Neural progenitor cell (in vitro differentiated cells): ENCODE measurements around the gene ZSWIM6. TPM values are rescaled to one million over a fixed set of nuclear protein-coding genes. Genes with fewer than 3 reads are reported as not detected.

ENCODE experiments used
- DNase-seq: peaks from one replicate; pipeline ENCODE4 v3.0.0-alpha.2; 2016; ENCODE audit warnings: low spot score
- H2AFZ ChIP-seq: fragments of 200-600 bp; sonication (generic); replicated peaks from 2 replicates; pipeline ENCODE4 v1.6.1; 2016; ENCODE audit warnings: antibody characterized with exemption
- H3F3A ChIP-seq: fragments of 200-600 bp; sonication (generic); 2 replicates; pipeline ENCODE4 v1.6.1; 2016; ENCODE audit warnings: antibody characterized with exemption, low read depth
- H3K27ac ChIP-seq: fragments of 200-600 bp; sonication (generic); 2 replicates; pipeline ENCODE4 v1.5.1; 2016; ENCODE audit warnings: mild to moderate bottlenecking
- H3K27me3 ChIP-seq: fragments of 200-600 bp; sonication (generic); 2 replicates; pipeline ENCODE4 v1.6.1; 2016; ENCODE audit warnings: mild to moderate bottlenecking, moderate library complexity
- H3K36me3 ChIP-seq: fragments of 200-600 bp; sonication (generic); 2 replicates; pipeline ENCODE4 v1.5.1; 2016
- H3K4me1 ChIP-seq: fragments of 200-600 bp; sonication (generic); 2 replicates; pipeline ENCODE4 v1.6.1; 2016; ENCODE audit warnings: mixed run types
- H3K4me2 ChIP-seq: fragments of 200-600 bp; sonication (generic); 2 replicates; pipeline ENCODE4 v1.6.1; 2016
- H3K4me3 ChIP-seq: fragments of 200-600 bp; sonication (generic); 2 replicates; pipeline ENCODE4 v1.5.1; 2016
- H3K79me2 ChIP-seq: fragments of 200-600 bp; sonication (generic); 2 replicates; pipeline ENCODE4 v1.6.1; 2016; ENCODE audit warnings: low read depth
- H3K9ac ChIP-seq: fragments of 200-600 bp; sonication (generic); 2 replicates; pipeline ENCODE4 v1.6.1; 2016
- H3K9me3 ChIP-seq: fragments of 200-600 bp; sonication (generic); 2 replicates; pipeline ENCODE4 v1.5.1; 2016; ENCODE audit warnings: low read depth
- H4K20me1 ChIP-seq: fragments of 200-600 bp; sonication (generic); 2 replicates; pipeline ENCODE4 v1.6.1; 2016; ENCODE audit warnings: low read depth
- H3K27ac Mint-ChIP-seq: 3 replicates; pipeline ENCODE4 v1.8.0; 2021; ENCODE audit warnings: mixed read lengths
- H3K27me3 Mint-ChIP-seq: 2 replicates; pipeline ENCODE4 v1.8.0; 2022; ENCODE audit warnings: low read depth, mild to moderate bottlenecking, inconsistent platforms, moderate library complexity, mixed read lengths; ENCODE audit not compliant: insufficient read depth
- H3K36me3 Mint-ChIP-seq: 3 replicates; pipeline ENCODE4 v1.8.0; 2021; ENCODE audit warnings: mixed read lengths
- H3K4me1 Mint-ChIP-seq: 3 replicates; pipeline ENCODE4 v1.8.0; 2021; ENCODE audit warnings: mixed read lengths
- H3K4me3 Mint-ChIP-seq: 3 replicates; pipeline ENCODE4 v1.8.0; 2021; ENCODE audit warnings: mild to moderate bottlenecking, moderate library complexity, mixed read lengths
- H3K9me3 Mint-ChIP-seq: 3 replicates; pipeline ENCODE4 v1.8.0; 2020; ENCODE audit warnings: mixed read lengths
- CTCF ChIP-seq: fragments of 200-600 bp; sonication (generic); IDR thresholded peaks from 2 replicates; pipeline ENCODE4 v1.5.1; 2017; ENCODE audit warnings: antibody characterized with exemption, mild to moderate bottlenecking
- EZH2 ChIP-seq: fragments of 200-600 bp; sonication (generic); IDR thresholded peaks from 2 replicates; pipeline ENCODE4 v1.6.1; 2017; ENCODE audit warnings: antibody characterized with exemption, mild to moderate bottlenecking, moderate library complexity
- EZH2phosphoT487 ChIP-seq: fragments of 200-600 bp; sonication (generic); IDR thresholded peaks from 2 replicates; pipeline ENCODE4 v1.6.1; 2017; ENCODE audit warnings: antibody characterized with exemption
- total RNA-seq: library from RNA; depleted of rRNA; stranded (reverse); fragments of >200 nt; gene quantifications from 2 replicates; pipeline ENCODE4 v1.2.3, GENCODE V29; 2015; ENCODE audit warnings: low replicate concordance

Gene ZSWIM6
- total RNA-seq, 1 donor from 2014 or later = 32.2 TPM

GRCh38 chr5:61493973-61494372 is 161.9 kb downstream of the ZSWIM6 start:
- DNase-seq = no peak
- H3K4me3 Mint-ChIP-seq = no peak overlapping the region
- no peak overlapping the region for H3K27ac Mint-ChIP-seq
- H3K4me1 ChIP-seq = peaks cover 36% of the 10 kb centered on the region
- no peak overlapping the region for H3K4me2 ChIP-seq
- peaks cover 22% of the 10 kb centered on the region for H3F3A ChIP-seq
- no peak overlapping the region for H3K4me3 ChIP-seq
- H3K27me3 ChIP-seq = no peaks in the 10 kb centered on the region
- H3K79me2 ChIP-seq = peaks cover 30% of the 10 kb centered on the region
- no peak for TF ChIP-seq CTCF
- H3K9ac ChIP-seq = no peak overlapping the region
- H3K27me3 Mint-ChIP-seq = peaks cover 3% of the 10 kb centered on the region
- no peaks in the 10 kb centered on the region for H3K36me3 ChIP-seq
- peaks cover 85% of the 10 kb centered on the region for H4K20me1 ChIP-seq
- no peaks in the 10 kb centered on the region for H3K9me3 ChIP-seq
- peaks cover under 1% of the 10 kb centered on the region for H3K9me3 Mint-ChIP-seq
- H3K4me1 Mint-ChIP-seq = peaks cover 48% of the 10 kb centered on the region
- no peak overlapping the region for H3K27ac ChIP-seq
- H3K36me3 Mint-ChIP-seq = peaks cover 22% of the 10 kb centered on the region
- no peak overlapping the region for H2AFZ ChIP-seq

GRCh38 chr5:61496446-61496845 is 164.4 kb downstream of the ZSWIM6 start:
- peaks cover 3% of the 10 kb centered on the region for H3K27me3 Mint-ChIP-seq
- H3K27ac Mint-ChIP-seq = peak overlapping the region; percentile 82
- H3K9ac ChIP-seq = no peak overlapping the region
- H3K27ac ChIP-seq = peak overlapping the region; percentile 82
- peaks cover 3% of the 10 kb centered on the region for H3K9me3 Mint-ChIP-seq
- H3K4me3 ChIP-seq = peak overlapping the region; percentile 15
- peak overlapping the region; percentile 69 for H3K4me2 ChIP-seq
- peaks cover 34% of the 10 kb centered on the region for H3K36me3 Mint-ChIP-seq
- peaks cover 71% of the 10 kb centered on the region for H4K20me1 ChIP-seq
- H3F3A ChIP-seq = peaks cover 22% of the 10 kb centered on the region
- peak; percentile 82 for DNase-seq
- H3K4me1 Mint-ChIP-seq = peaks cover 48% of the 10 kb centered on the region
- H3K4me3 Mint-ChIP-seq = peak overlapping the region; percentile 10
- H3K4me1 ChIP-seq = peaks cover 36% of the 10 kb centered on the region
- no peak overlapping the region for H2AFZ ChIP-seq
- no peaks in the 10 kb centered on the region for H3K36me3 ChIP-seq
- no peak for TF ChIP-seq CTCF
- TF ChIP-seq EZH2phosphoT487 = peak; percentile 91
- no peaks in the 10 kb centered on the region for H3K9me3 ChIP-seq
- H3K27me3 ChIP-seq = no peaks in the 10 kb centered on the region
- H3K79me2 ChIP-seq = peaks cover 24% of the 10 kb centered on the region

- no peak overlapping the region for H3K4me3 ChIP-seq
- peaks cover 22% of the 10 kb centered on the region for H3F3A ChIP-seq
- H3K4me1 ChIP-seq = peaks cover 36% of the 10 kb centered on the region
- no peak overlapping the region for H3K27ac ChIP-seq
- TF ChIP-seq CTCF = no peak
- no peak for TF ChIP-seq EZH2phosphoT487
- no peak for TF ChIP-seq EZH2
- Mint-ChIP-seq H3K27ac (no peak overlapping the region), H3K36me3 (peaks cover 37% of the 10 kb centered on the region), H3K9me3 (peaks cover 6% of the 10 kb centered on the region), H3K4me1 (peaks cover 48% of the 10 kb centered on the region), H3K4me3 (no peak overlapping the region), H3K27me3 (peaks cover 3% of the 10 kb centered on the region)
- no peaks in the 10 kb centered on the region for H3K36me3 ChIP-seq
- peaks cover 69% of the 10 kb centered on the region for H4K20me1 ChIP-seq
- H3K4me2 ChIP-seq = peak overlapping the region; percentile 69
- H2AFZ ChIP-seq = no peak overlapping the region
- H3K9ac ChIP-seq = no peak overlapping the region
- no peaks in the 10 kb centered on the region for H3K27me3 ChIP-seq
- H3K9me3 ChIP-seq = no peaks in the 10 kb centered on the region
- H3K79me2 ChIP-seq = peaks cover 22% of the 10 kb centered on the region
- peak; percentile 3 for DNase-seq
These were observed 164.8 kb downstream of the ZSWIM6 start for GRCh38 chr5:61496860-61497259.
